Measurements from ENCODE around the gene PDE9A. TPM values are rescaled to one million over a fixed set of nuclear protein-coding genes. Genes with fewer than 3 reads are reported as not detected.

Gene PDE9A
- total RNA-seq, 1 experiment from 2014 or later = 10.1 TPM

DNA sequence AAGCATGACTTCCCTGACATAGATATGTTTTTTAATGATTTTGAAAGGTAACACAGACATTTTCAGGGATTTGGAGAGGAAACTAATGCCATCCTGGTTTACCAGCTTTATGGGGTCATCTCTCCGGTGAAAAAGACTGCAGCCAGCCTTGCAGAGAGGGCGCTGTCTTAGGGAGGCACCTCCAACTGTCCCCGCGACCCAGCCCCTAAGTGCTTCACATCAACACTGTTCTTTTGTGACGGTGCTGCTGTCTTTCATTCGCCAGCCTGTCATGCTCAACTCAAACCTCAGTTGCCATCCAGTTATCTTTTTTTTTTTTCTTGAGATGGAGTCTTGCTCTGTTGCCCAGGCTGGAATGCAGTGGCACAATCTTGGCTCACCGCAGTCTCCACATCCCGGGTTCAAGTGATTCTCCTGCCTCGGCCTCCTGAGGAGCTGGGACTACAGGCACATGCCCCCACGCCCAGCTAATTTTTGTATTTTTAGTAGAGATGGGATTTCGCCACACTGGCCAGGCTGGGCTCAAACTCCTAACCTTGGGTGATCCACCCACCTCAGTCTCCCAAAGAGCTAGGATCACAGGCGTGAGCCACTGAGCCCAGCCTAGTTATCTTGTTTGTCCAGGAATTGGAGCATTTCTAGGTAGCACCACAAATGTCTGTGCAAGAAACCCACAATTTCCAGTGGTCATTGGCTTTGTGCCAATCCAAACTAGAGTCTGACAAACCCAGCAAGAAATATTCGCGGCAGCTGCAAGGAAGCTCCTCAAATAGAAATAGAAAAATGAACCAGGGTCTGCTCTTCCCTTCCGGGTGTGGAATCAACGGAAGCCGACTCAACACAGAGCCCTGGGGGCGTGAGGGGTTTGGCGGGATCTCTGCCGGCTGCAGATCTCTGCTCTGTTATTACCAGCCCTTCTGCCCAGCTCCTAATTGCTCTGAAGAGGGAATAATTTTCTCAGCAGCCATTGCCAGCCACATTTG lies 24.2 kb downstream of the PDE9A start:
- DNase-seq (ENCODE audit: low read depth) = peak; percentile 55
- in situ Hi-C loops (cut with HindIII; ENCODE audit: low pct_unique_long_range_greater_than_20kb, low sequenced_read_pairs) = no loop called here

DNA sequence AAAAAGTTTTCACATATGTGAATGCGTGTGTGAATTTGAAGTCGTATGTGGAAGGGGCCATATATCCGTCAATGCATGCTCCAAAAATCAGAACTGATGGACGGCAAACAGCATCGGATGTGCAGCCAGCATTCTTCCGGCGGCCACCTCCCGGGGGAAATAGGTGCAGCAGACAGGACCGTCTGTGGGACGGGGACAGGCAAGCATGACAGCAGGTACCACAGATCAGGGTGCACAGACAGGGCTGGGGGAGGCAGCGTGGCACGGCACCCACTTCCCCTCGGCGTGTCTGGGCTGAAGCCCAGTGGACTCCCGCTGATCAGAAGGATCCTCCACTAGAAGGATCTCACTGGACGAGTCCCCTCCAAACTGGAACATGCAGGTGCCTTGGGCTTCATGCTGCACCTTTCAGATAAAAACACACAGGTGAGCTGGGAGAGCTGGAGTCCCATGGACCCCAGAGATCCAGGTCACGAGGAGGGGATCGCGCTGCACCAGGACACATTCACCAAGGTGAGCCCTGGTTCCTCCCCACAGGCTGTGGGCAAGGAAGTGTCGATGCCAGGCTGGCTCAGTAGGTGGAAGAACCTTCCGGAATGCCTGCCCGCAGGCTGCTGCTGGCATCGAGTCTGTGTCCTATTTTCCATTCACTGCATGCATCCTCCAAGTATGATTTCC lies 25.3 kb downstream of the PDE9A start:
- in situ Hi-C loops (cut with HindIII; ENCODE audit: low pct_unique_long_range_greater_than_20kb, low sequenced_read_pairs) = no loop called here

GRCh38 chr21:42679319-42680057 lies 26.1 kb downstream of the PDE9A start:
- in situ Hi-C loops (cut with HindIII; ENCODE audit: low pct_unique_long_range_greater_than_20kb, low sequenced_read_pairs) = no loop called here
- DNase-seq (ENCODE audit: low read depth) = no peak

More for the DNA sequence above, 25.3 kb downstream of the PDE9A start:
- no peak for DNase-seq (ENCODE audit: low read depth)

GRCh38 chr21:42680058-42680330 lies 26.6 kb downstream of the PDE9A start:
- DNase-seq (ENCODE audit: low read depth) = no peak
- in situ Hi-C loops (cut with HindIII; ENCODE audit: low pct_unique_long_range_greater_than_20kb, low sequenced_read_pairs) = no loop called here

DNA sequence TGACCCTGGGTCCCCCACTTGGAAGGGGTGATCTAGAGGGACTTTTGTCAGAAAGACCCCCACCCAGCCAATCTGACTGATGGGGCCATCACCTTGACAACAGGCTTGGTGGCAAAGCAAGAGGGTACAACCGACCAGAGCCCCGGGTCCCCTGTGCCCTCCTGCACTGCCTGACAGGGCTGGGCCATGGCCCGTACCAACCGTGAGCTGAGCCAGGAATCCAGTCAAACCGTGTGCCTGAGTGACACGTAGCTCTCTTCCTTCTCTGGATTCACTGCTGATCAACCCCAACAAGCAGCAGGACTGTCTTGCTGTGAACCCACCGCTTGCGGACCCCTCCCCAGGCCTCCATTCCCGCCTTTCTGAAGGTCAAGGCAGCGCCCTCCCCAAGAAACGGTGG lies 27.0 kb downstream of the PDE9A start:
- DNase-seq (ENCODE audit: low read depth) = no peak
- in situ Hi-C loops (cut with HindIII; ENCODE audit: low pct_unique_long_range_greater_than_20kb, low sequenced_read_pairs) = no loop called here

DNA sequence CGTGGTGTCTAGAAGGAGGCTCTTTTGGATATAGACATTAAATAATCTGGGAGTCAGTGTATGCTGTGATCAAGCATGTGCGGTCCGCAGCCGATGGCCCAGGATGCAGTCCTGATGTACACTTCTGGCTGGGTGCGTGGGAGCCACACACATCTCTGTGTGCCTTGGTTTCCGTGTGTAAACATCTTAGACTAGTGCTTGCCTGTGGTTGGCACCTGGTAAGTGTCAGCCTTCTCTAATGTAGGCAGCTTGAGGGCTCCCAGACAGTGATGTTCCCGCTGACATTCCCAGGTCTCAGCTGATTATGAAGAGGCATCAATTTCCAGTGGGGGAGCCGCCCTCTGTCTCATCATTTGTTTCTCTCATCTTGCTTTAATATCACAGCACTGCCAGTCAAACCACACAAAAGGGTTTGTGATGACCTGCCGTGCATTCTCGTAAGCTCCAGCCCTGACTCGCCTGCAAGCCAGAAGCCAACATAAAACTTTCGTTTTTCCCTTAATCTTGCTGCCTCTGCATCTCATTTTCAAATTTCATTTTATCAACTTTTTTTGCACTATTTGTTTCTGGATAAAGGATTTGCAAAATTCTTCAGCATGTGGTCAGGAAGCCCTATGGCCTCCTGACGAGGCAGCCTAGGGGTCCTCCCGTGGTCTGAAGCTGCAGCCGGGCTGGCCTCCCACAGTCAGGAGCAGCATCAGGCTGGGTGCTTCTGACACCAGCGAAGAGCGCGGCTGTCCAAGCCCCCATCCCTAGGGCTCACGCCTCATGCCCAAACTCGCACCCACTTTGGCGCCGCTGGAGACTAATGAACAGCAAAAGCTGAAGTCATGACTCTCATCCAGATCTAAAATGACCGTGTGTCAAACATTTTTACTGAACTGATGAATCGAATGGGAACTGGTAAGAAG lies 28.1 kb downstream of the PDE9A start:
- in situ Hi-C loops (cut with HindIII; ENCODE audit: low pct_unique_long_range_greater_than_20kb, low sequenced_read_pairs) = no loop called here
- no peak for DNase-seq (ENCODE audit: low read depth)

DNA sequence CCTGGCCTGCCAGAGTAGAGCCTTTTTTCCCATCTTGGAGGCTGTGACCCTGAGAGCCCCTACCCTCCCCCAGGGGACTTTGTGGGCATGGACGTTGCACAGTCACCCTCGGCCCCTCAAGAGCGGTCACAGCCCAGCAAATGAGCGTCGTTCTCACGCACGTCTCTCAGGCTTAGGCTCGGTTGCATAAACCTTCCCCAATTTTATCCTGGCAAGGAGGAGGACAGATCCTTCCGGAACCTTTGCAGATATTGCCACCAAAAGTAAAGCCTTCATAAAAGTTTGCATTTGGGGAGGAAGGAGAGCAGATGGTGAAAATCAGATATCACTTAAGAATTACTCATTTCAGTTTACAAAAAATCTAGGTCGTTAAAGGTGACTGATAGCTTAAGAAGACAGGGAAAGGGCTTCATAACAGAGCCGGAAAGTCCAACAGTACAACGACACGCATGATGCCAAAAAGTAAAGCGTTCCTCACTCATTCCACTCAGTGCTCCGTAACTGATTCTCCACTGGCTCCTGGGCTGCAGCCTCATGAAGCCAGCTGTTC lies 29.3 kb downstream of the PDE9A start:
- DNase-seq (ENCODE audit: low read depth) = no peak
- in situ Hi-C loops (cut with HindIII; ENCODE audit: low pct_unique_long_range_greater_than_20kb, low sequenced_read_pairs) = no loop called here

GRCh38 chr21:42683371-42684108 lies 30.1 kb downstream of the PDE9A start:
- no peak for DNase-seq (ENCODE audit: low read depth)
- in situ Hi-C loops (cut with HindIII; ENCODE audit: low pct_unique_long_range_greater_than_20kb, low sequenced_read_pairs) = no loop called here

DNA sequence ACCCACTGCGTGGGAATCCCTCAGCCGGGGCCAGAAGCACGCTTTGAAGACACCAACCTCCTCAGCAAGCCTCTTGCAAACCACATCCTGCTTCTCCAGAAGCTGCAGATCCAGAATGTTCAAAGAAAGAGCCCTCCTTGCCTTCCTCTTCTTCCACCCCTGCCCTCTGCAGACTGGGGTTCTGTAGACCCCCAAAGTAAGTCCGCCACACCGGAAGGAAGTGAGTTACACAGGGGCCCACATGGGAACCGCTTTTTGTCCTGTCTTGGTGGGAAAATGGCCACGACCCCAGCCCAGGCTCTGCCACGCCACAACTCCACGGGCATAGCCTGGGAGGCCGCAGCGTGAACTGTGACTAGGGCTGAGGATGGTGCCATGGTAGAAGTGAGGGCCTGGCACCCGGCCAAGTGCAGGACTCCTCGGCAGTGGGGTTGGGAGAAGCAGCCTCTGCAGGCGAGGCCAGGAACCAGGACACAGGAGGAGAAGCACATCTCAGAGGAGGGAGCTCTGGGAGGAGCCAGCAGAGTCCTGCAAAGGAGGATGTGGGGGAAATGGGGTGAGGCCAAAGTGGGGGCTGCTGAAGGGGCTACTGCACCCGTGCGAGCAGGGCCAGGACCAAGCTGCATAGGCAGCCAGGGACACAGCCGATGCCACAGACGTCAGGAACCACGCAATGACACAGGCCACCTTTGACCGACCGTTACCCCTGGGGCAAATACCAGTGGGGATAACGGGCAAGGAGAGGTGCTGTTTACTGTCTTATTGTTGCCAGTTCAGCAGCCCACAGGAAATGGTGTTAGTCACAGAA lies 30.9 kb downstream of the PDE9A start:
- in situ Hi-C loops (cut with HindIII; ENCODE audit: low pct_unique_long_range_greater_than_20kb, low sequenced_read_pairs) = no loop called here
- no peak for DNase-seq (ENCODE audit: low read depth)

DNA sequence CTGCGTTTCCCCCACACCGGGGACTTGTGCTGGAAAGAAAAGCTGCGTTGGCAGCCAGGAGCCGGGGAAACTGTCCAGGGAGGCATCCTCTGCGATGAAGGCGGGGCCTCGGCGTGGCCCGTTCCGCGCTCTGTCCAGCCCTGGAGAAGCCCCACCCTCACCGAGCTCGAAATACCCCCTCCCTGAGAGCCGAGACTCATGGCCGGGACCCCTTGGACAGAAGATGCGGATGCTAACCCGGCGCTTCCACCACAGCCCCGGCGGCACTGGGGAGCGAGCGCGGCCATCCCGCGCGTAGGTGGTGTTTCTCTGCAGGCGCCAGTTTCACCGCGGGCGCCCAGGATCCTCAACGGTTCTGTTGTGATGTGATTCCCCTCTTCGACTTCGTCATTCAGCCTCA lies 31.6 kb downstream of the PDE9A start:
- in situ Hi-C loops (cut with HindIII; ENCODE audit: low pct_unique_long_range_greater_than_20kb, low sequenced_read_pairs) = no loop called here
- no peak for DNase-seq (ENCODE audit: low read depth)

GRCh38 chr21:42685954-42686500 lies 32.6 kb downstream of the PDE9A start:
- no peak for DNase-seq (ENCODE audit: low read depth)
- in situ Hi-C loops (cut with HindIII; ENCODE audit: low pct_unique_long_range_greater_than_20kb, low sequenced_read_pairs) = no loop called here

GRCh38 chr21:42687796-42688195 lies 34.4 kb downstream of the PDE9A start:
- in situ Hi-C loops (cut with HindIII; ENCODE audit: low pct_unique_long_range_greater_than_20kb, low sequenced_read_pairs) = no loop called here
- DNase-seq (ENCODE audit: low read depth) = no peak

DNA sequence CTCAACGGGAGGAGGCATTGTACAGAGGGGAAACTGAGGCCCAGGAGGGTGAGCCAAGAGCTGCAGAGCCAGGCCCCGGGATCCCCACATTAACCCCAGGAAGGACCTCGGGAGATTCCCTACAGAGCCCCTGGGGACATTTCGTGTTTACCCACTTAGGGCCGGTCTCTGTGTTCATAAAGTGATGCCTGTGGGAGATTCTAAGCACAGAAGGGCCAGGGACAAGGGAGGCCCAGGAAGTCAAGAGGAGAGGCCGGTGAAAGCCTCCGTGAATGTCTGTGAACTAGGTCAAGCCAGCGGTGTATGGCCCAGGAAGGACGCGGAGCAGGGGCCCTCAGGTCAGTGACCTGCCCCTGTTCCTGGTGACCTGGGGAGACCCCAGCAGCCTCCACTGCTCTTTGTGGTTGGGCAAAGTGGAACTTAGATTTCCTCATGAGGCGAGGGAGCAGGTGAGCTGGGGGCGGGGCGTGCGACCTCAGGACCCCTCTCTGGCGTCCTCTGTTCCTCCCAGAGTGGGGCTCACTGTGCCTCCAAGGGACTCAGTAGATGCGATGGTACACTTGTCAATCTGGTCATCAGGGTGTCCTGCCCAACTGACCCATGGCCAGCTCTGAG lies 34.9 kb downstream of the PDE9A start:
- in situ Hi-C loops (cut with HindIII; ENCODE audit: low pct_unique_long_range_greater_than_20kb, low sequenced_read_pairs) = no loop called here
- no peak for DNase-seq (ENCODE audit: low read depth)

GRCh38 chr21:42688841-42689371 lies 35.5 kb downstream of the PDE9A start:
- no peak for DNase-seq (ENCODE audit: low read depth)
- in situ Hi-C loops (cut with HindIII; ENCODE audit: low pct_unique_long_range_greater_than_20kb, low sequenced_read_pairs) = no loop called here

DNA sequence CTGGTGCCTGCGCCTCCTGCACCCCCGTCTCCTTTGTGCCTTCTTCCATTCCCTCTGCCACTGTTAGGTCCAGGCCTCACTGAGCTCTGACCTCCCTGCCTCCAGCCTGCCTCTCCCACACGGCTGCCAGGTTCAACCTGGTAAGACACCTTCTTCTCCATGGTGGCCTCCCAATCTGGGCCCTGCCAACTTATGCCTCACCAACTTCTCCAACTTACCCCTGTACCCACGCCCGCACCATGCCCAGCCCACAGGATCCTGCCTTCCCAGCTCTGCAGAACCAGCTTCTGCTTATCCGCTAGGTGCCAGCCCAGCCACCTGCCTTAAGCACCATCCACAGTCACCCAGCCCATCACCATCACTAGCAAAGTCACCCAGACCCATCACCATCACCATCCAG lies 37.2 kb downstream of the PDE9A start:
- in situ Hi-C loops (cut with HindIII; ENCODE audit: low pct_unique_long_range_greater_than_20kb, low sequenced_read_pairs) = no loop called here
- DNase-seq (ENCODE audit: low read depth) = no peak

Data from Caki2 (cell line).